ENCODE data around the gene RHPN2.
"Not testable (repeated sequence)": the region's sequence is repeated elsewhere in the genome, so short reads cannot be mapped to it uniquely, and the experiment has no call there.

The RHPN2 gene

GRCh38 chr19:32969549-32969948 lies 95.1 kb downstream of the RHPN2 start:
- H3K27me3 ChIP-seq (replicated peaks; ENCODE audit: control insufficient read depth, insufficient read depth, low read length) = no peaks in the 10 kb centered on the region
- H3K4me1 ChIP-seq (ENCODE audit: control insufficient read depth, insufficient read depth, low read length) = peaks cover 7% of the 10 kb centered on the region
- no peak overlapping the region for H3K4me3 ChIP-seq (ENCODE audit: low read length)
- no peak overlapping the region for H3K9ac ChIP-seq (ENCODE audit: low read length)
- DNase-seq (ENCODE audit: low read depth) = no peak
- no peaks in the 10 kb centered on the region for H3K9me3 ChIP-seq (ENCODE audit: control insufficient read depth, low read length)
- H3K36me3 ChIP-seq (ENCODE audit: control insufficient read depth, insufficient read depth, low read length, severe bottlenecking) = peaks cover 8% of the 10 kb centered on the region

- peaks cover 22% of the 10 kb centered on the region for H3K36me3 ChIP-seq (ENCODE audit: control insufficient read depth, insufficient read depth, low read length, severe bottlenecking)
- no peak for DNase-seq (ENCODE audit: low read depth)
- H3K9ac ChIP-seq (ENCODE audit: low read length) = no peak overlapping the region
- no peaks in the 10 kb centered on the region for H3K27me3 ChIP-seq (replicated peaks; ENCODE audit: control insufficient read depth, insufficient read depth, low read length)
- H3K9me3 ChIP-seq (ENCODE audit: control insufficient read depth, low read length) = no peaks in the 10 kb centered on the region
- peaks cover 7% of the 10 kb centered on the region for H3K4me1 ChIP-seq (ENCODE audit: control insufficient read depth, insufficient read depth, low read length)
- no peak overlapping the region for H3K4me3 ChIP-seq (ENCODE audit: low read length)
Observed at GRCh38 chr19:32966750-32967149, 97.9 kb downstream of the RHPN2 start.

- no peaks in the 10 kb centered on the region for H3K27me3 ChIP-seq (replicated peaks; ENCODE audit: control insufficient read depth, insufficient read depth, low read length)
- H3K9ac ChIP-seq (ENCODE audit: low read length) = no peak overlapping the region
- DNase-seq (ENCODE audit: low read depth) = no peak
- peaks cover 5% of the 10 kb centered on the region for H3K4me1 ChIP-seq (ENCODE audit: control insufficient read depth, insufficient read depth, low read length)
- H3K4me3 ChIP-seq (ENCODE audit: low read length) = no peak overlapping the region
- peaks cover 49% of the 10 kb centered on the region for H3K36me3 ChIP-seq (ENCODE audit: control insufficient read depth, insufficient read depth, low read length, severe bottlenecking)
- H3K9me3 ChIP-seq (ENCODE audit: control insufficient read depth, low read length) = no peaks in the 10 kb centered on the region
Observed at GRCh38 chr19:32945260-32945659, 119.4 kb downstream of the RHPN2 start.

- peaks cover 47% of the 10 kb centered on the region for H3K36me3 ChIP-seq (ENCODE audit: control insufficient read depth, insufficient read depth, low read length, severe bottlenecking)
- not testable (repeated sequence) for H3K9ac ChIP-seq (ENCODE audit: low read length); H3K27me3 ChIP-seq (replicated peaks; ENCODE audit: control insufficient read depth, insufficient read depth, low read length); DNase-seq (ENCODE audit: low read depth); H3K4me3 ChIP-seq (ENCODE audit: low read length); H3K9me3 ChIP-seq (ENCODE audit: control insufficient read depth, low read length); H3K4me1 ChIP-seq (ENCODE audit: control insufficient read depth, insufficient read depth, low read length)
Observed at GRCh38 chr19:32941273-32941672, 123.4 kb downstream of the RHPN2 start.

- no peaks in the 10 kb centered on the region for H3K9me3 ChIP-seq (ENCODE audit: control insufficient read depth, low read length)
- H3K9ac ChIP-seq (ENCODE audit: low read length) = no peak overlapping the region
- H3K27me3 ChIP-seq (replicated peaks; ENCODE audit: control insufficient read depth, insufficient read depth, low read length) = no peaks in the 10 kb centered on the region
- H3K4me3 ChIP-seq (ENCODE audit: low read length) = no peak overlapping the region
- no peaks in the 10 kb centered on the region for H3K4me1 ChIP-seq (ENCODE audit: control insufficient read depth, insufficient read depth, low read length)
- no peak for DNase-seq (ENCODE audit: low read depth)
- H3K36me3 ChIP-seq (ENCODE audit: control insufficient read depth, insufficient read depth, low read length, severe bottlenecking) = peaks cover 25% of the 10 kb centered on the region
Observed at GRCh38 chr19:32936065-32936464, 128.6 kb downstream of the RHPN2 start.

GRCh38 chr19:32935629-32936028 lies 129.1 kb downstream of the RHPN2 start:
- Histone ChIP-seq H3K4me1 (ENCODE audit: control insufficient read depth, insufficient read depth, low read length) (no peaks in the 10 kb centered on the region), H3K27me3 (replicated peaks; ENCODE audit: control insufficient read depth, insufficient read depth, low read length) (no peaks in the 10 kb centered on the region), H3K4me3 (ENCODE audit: low read length) (no peak overlapping the region), H3K9me3 (ENCODE audit: control insufficient read depth, low read length) (no peaks in the 10 kb centered on the region), H3K9ac (ENCODE audit: low read length) (no peak overlapping the region), H3K36me3 (ENCODE audit: control insufficient read depth, insufficient read depth, low read length, severe bottlenecking) (peaks cover 29% of the 10 kb centered on the region)
- DNase-seq (ENCODE audit: low read depth) = no peak

GRCh38 chr19:32933571-32933970 lies 131.1 kb downstream of the RHPN2 start:
- no peak overlapping the region for H3K9ac ChIP-seq (ENCODE audit: low read length)
- H3K4me1 ChIP-seq (ENCODE audit: control insufficient read depth, insufficient read depth, low read length) = no peaks in the 10 kb centered on the region
- peaks cover 42% of the 10 kb centered on the region for H3K36me3 ChIP-seq (ENCODE audit: control insufficient read depth, insufficient read depth, low read length, severe bottlenecking)
- no peaks in the 10 kb centered on the region for H3K9me3 ChIP-seq (ENCODE audit: control insufficient read depth, low read length)
- no peak for DNase-seq (ENCODE audit: low read depth)
- no peaks in the 10 kb centered on the region for H3K27me3 ChIP-seq (replicated peaks; ENCODE audit: control insufficient read depth, insufficient read depth, low read length)
- H3K4me3 ChIP-seq (ENCODE audit: low read length) = no peak overlapping the region

- Histone ChIP-seq H3K9ac (ENCODE audit: low read length) (no peak overlapping the region), H3K4me3 (ENCODE audit: low read length) (no peak overlapping the region), H3K27me3 (replicated peaks; ENCODE audit: control insufficient read depth, insufficient read depth, low read length) (no peaks in the 10 kb centered on the region), H3K4me1 (ENCODE audit: control insufficient read depth, insufficient read depth, low read length) (no peaks in the 10 kb centered on the region), H3K9me3 (ENCODE audit: control insufficient read depth, low read length) (no peaks in the 10 kb centered on the region), H3K36me3 (ENCODE audit: control insufficient read depth, insufficient read depth, low read length, severe bottlenecking) (peaks cover 40% of the 10 kb centered on the region)
- DNase-seq (ENCODE audit: low read depth) = no peak
Observed at GRCh38 chr19:32930567-32930966, 134.1 kb downstream of the RHPN2 start.

- no peaks in the 10 kb centered on the region for H3K27me3 ChIP-seq (replicated peaks; ENCODE audit: control insufficient read depth, insufficient read depth, low read length)
- H3K36me3 ChIP-seq (ENCODE audit: control insufficient read depth, insufficient read depth, low read length, severe bottlenecking) = peaks cover 54% of the 10 kb centered on the region
- H3K4me1 ChIP-seq (ENCODE audit: control insufficient read depth, insufficient read depth, low read length) = no peaks in the 10 kb centered on the region
- no peak overlapping the region for H3K4me3 ChIP-seq (ENCODE audit: low read length)
- no peaks in the 10 kb centered on the region for H3K9me3 ChIP-seq (ENCODE audit: control insufficient read depth, low read length)
- no peak overlapping the region for H3K9ac ChIP-seq (ENCODE audit: low read length)
- DNase-seq (ENCODE audit: low read depth) = no peak
Observed at GRCh38 chr19:32928806-32929205, 135.9 kb downstream of the RHPN2 start.
